Measurements from ENCODE around the gene ZNF136.

ZNF136 gene

GRCh38 chr19:12194827-12195731 is 32.2 kb downstream of the ZNF136 start:
- Histone ChIP-seq H3K27me3 (ENCODE audit: control insufficient read depth in 3 of 3, insufficient read depth in 3 of 3, low read depth in 1 of 3, low read length in 3 of 3) (no peaks in the 10 kb centered on the region), H3K4me1 (ENCODE audit: control insufficient read depth in 2 of 2, insufficient read depth in 1 of 2, low read depth in 1 of 2, low read length in 2 of 2) (no peaks in the 10 kb centered on the region), H2AK5ac (ENCODE audit: low read depth, low read length) (peak overlapping the region; percentile 28), H2BK15ac (ENCODE audit: low read length) (no peak overlapping the region), H3K9me3 (replicated peaks in 1 of 2; ENCODE audit: control insufficient read depth in 2 of 2, insufficient read depth in 1 of 2, low read depth in 1 of 2, low read length in 2 of 2) (peaks cover 20 to 73% of the 10 kb centered on the region in 2 donors), H4K8ac (ENCODE audit: low read depth, low read length) (peak overlapping the region; percentile 65), H3K18ac (ENCODE audit: low read length) (peak overlapping the region; percentile 80), H3K4me2 (ENCODE audit: insufficient read depth, low read length, poor library complexity, severe bottlenecking) (peak overlapping the region; percentile 41), H3K27ac (replicated peaks; ENCODE audit: low read length) (peak overlapping the region; percentile 45), H2BK120ac (ENCODE audit: low read depth, low read length) (no peak overlapping the region), H2BK12ac (ENCODE audit: low read length) (no peak overlapping the region), H3K79me1 (ENCODE audit: low read depth, low read length) (peaks cover 4% of the 10 kb centered on the region), H4K91ac (ENCODE audit: low read depth, low read length, poor library complexity) (no peak overlapping the region), H3K14ac (ENCODE audit: low read length) (no peak overlapping the region), H3K4me3 (ENCODE audit: low read length in 2 of 2) (peak overlapping the region; percentile 40 to 82), H3K23ac (ENCODE audit: low read depth, low read length, poor library complexity) (peak overlapping the region; percentile 80), H3K36me3 (replicated peaks in 1 of 2; ENCODE audit: control insufficient read depth in 2 of 2, insufficient read depth in 2 of 2, low read length in 2 of 2) (peaks cover 3 to 35% of the 10 kb centered on the region in 2 donors), H3K4ac (ENCODE audit: low read length) (no peak overlapping the region), H2BK5ac (ENCODE audit: low read length) (no peak overlapping the region), H3K9ac (ENCODE audit: low read depth, low read length, poor library complexity) (peak overlapping the region; percentile 90), H2AFZ (ENCODE audit: low read length) (peak overlapping the region; percentile 33)
- DNase-seq (ENCODE audit: low spot score), result peak; percentile 53
- WGBS, 2 donors (ENCODE audit: extremely low coverage in 2 of 2, insufficient read length in 2 of 2, insufficient replicate concordance in 1 of 2), result no CpG with 5 or more reads among the region's 62 CpGs

GRCh38 chr19:12198136-12198535 is 35.2 kb downstream of the ZNF136 start:
- Histone ChIP-seq H3K14ac (ENCODE audit: low read length) (no peak overlapping the region), H3K9ac (ENCODE audit: low read depth, low read length, poor library complexity) (no peak overlapping the region), H4K91ac (ENCODE audit: low read depth, low read length, poor library complexity) (no peak overlapping the region), H3K4me2 (ENCODE audit: insufficient read depth, low read length, poor library complexity, severe bottlenecking) (no peak overlapping the region), H3K4me1 (ENCODE audit: control insufficient read depth in 2 of 2, insufficient read depth in 1 of 2, low read depth in 1 of 2, low read length in 2 of 2) (no peaks in the 10 kb centered on the region), H3K9me3 (replicated peaks in 1 of 2; ENCODE audit: control insufficient read depth in 2 of 2, insufficient read depth in 1 of 2, low read depth in 1 of 2, low read length in 2 of 2) (peaks cover 23 to 59% of the 10 kb centered on the region in 2 donors), H2BK12ac (ENCODE audit: low read length) (no peak overlapping the region), H2AK5ac (ENCODE audit: low read depth, low read length) (no peak overlapping the region), H3K18ac (ENCODE audit: low read length) (no peak overlapping the region), H2BK5ac (ENCODE audit: low read length) (no peak overlapping the region), H2BK120ac (ENCODE audit: low read depth, low read length) (no peak overlapping the region), H3K4ac (ENCODE audit: low read length) (no peak overlapping the region), H2BK15ac (ENCODE audit: low read length) (no peak overlapping the region), H3K4me3 (ENCODE audit: low read length in 2 of 2) (no peak overlapping the region), H2AFZ (ENCODE audit: low read length) (no peak overlapping the region), H3K23ac (ENCODE audit: low read depth, low read length, poor library complexity) (no peak overlapping the region), H3K36me3 (replicated peaks in 1 of 2; ENCODE audit: control insufficient read depth in 2 of 2, insufficient read depth in 2 of 2, low read length in 2 of 2) (peaks cover 2 to 10% of the 10 kb centered on the region in 2 donors), H3K79me1 (ENCODE audit: low read depth, low read length) (peaks cover 4% of the 10 kb centered on the region), H3K27ac (replicated peaks; ENCODE audit: low read length) (no peak overlapping the region), H4K8ac (ENCODE audit: low read depth, low read length) (no peak overlapping the region), H3K27me3 (ENCODE audit: control insufficient read depth in 3 of 3, insufficient read depth in 3 of 3, low read depth in 1 of 3, low read length in 3 of 3) (no peaks in the 10 kb centered on the region)
- no peak for DNase-seq (ENCODE audit: low spot score)

- Histone ChIP-seq H2BK12ac (ENCODE audit: low read length) (no peak overlapping the region), H3K4me1 (ENCODE audit: control insufficient read depth in 2 of 2, insufficient read depth in 1 of 2, low read depth in 1 of 2, low read length in 2 of 2) (no peaks in the 10 kb centered on the region), H2AFZ (ENCODE audit: low read length) (no peak overlapping the region), H3K9me3 (replicated peaks in 1 of 2; ENCODE audit: control insufficient read depth in 2 of 2, insufficient read depth in 1 of 2, low read depth in 1 of 2, low read length in 2 of 2) (peaks cover 20 to 50% of the 10 kb centered on the region in 2 donors), H3K4me2 (ENCODE audit: insufficient read depth, low read length, poor library complexity, severe bottlenecking) (no peak overlapping the region), H2BK15ac (ENCODE audit: low read length) (no peak overlapping the region), H2AK5ac (ENCODE audit: low read depth, low read length) (no peak overlapping the region), H3K27me3 (ENCODE audit: control insufficient read depth in 3 of 3, insufficient read depth in 3 of 3, low read depth in 1 of 3, low read length in 3 of 3) (no peaks in the 10 kb centered on the region), H4K8ac (ENCODE audit: low read depth, low read length) (no peak overlapping the region), H3K14ac (ENCODE audit: low read length) (no peak overlapping the region), H3K23ac (ENCODE audit: low read depth, low read length, poor library complexity) (no peak overlapping the region), H2BK120ac (ENCODE audit: low read depth, low read length) (no peak overlapping the region), H3K4me3 (ENCODE audit: low read length in 2 of 2) (no peak overlapping the region), H3K4ac (ENCODE audit: low read length) (no peak overlapping the region), H3K27ac (replicated peaks; ENCODE audit: low read length) (no peak overlapping the region), H3K36me3 (replicated peaks in 1 of 2; ENCODE audit: control insufficient read depth in 2 of 2, insufficient read depth in 2 of 2, low read length in 2 of 2) (peaks cover 2% of the 10 kb centered on the region in 2 donors), H3K79me1 (ENCODE audit: low read depth, low read length) (peaks cover 4% of the 10 kb centered on the region), H2BK5ac (ENCODE audit: low read length) (no peak overlapping the region), H4K91ac (ENCODE audit: low read depth, low read length, poor library complexity) (no peak overlapping the region), H3K9ac (ENCODE audit: low read depth, low read length, poor library complexity) (no peak overlapping the region), H3K18ac (ENCODE audit: low read length) (no peak overlapping the region)
- WGBS, 2 donors (ENCODE audit: extremely low coverage in 2 of 2, insufficient read length in 2 of 2, insufficient replicate concordance in 1 of 2), result no CpG with 5 or more reads among the region's 3 CpGs
- DNase-seq (ENCODE audit: low spot score), result no peak
Measured at GRCh38 chr19:12199757-12200419, 37.0 kb downstream of the ZNF136 start.

- Histone ChIP-seq H4K8ac (ENCODE audit: low read depth, low read length) (no peak overlapping the region), H2BK12ac (ENCODE audit: low read length) (no peak overlapping the region), H2BK15ac (ENCODE audit: low read length) (no peak overlapping the region), H3K23ac (ENCODE audit: low read depth, low read length, poor library complexity) (no peak overlapping the region), H3K9ac (ENCODE audit: low read depth, low read length, poor library complexity) (no peak overlapping the region), H2AFZ (ENCODE audit: low read length) (no peak overlapping the region), H2BK120ac (ENCODE audit: low read depth, low read length) (no peak overlapping the region), H3K4me1 (ENCODE audit: control insufficient read depth in 2 of 2, insufficient read depth in 1 of 2, low read depth in 1 of 2, low read length in 2 of 2) (no peaks in the 10 kb centered on the region), H2AK5ac (ENCODE audit: low read depth, low read length) (no peak overlapping the region), H3K36me3 (replicated peaks in 1 of 2; ENCODE audit: control insufficient read depth in 2 of 2, insufficient read depth in 2 of 2, low read length in 2 of 2) (peaks cover 2 to 3% of the 10 kb centered on the region in 2 donors), H4K91ac (ENCODE audit: low read depth, low read length, poor library complexity) (no peak overlapping the region), H3K14ac (ENCODE audit: low read length) (no peak overlapping the region), H3K27me3 (ENCODE audit: control insufficient read depth in 3 of 3, insufficient read depth in 3 of 3, low read depth in 1 of 3, low read length in 3 of 3) (no peaks in the 10 kb centered on the region), H2BK5ac (ENCODE audit: low read length) (no peak overlapping the region), H3K4ac (ENCODE audit: low read length) (no peak overlapping the region), H3K18ac (ENCODE audit: low read length) (no peak overlapping the region), H3K27ac (replicated peaks; ENCODE audit: low read length) (no peak overlapping the region), H3K4me2 (ENCODE audit: insufficient read depth, low read length, poor library complexity, severe bottlenecking) (no peak overlapping the region), H3K4me3 (ENCODE audit: low read length in 2 of 2) (no peak overlapping the region), H3K9me3 (replicated peaks in 1 of 2; ENCODE audit: control insufficient read depth in 2 of 2, insufficient read depth in 1 of 2, low read depth in 1 of 2, low read length in 2 of 2) (peaks cover 24 to 40% of the 10 kb centered on the region in 2 donors), H3K79me1 (ENCODE audit: low read depth, low read length) (no peaks in the 10 kb centered on the region)
- no peak for DNase-seq (ENCODE audit: low spot score)
- WGBS, 2 donors (ENCODE audit: extremely low coverage in 2 of 2, insufficient read length in 2 of 2, insufficient replicate concordance in 1 of 2), result no CpG with 5 or more reads among the region's 4 CpGs
Measured at GRCh38 chr19:12202250-12202649, 39.4 kb downstream of the ZNF136 start.
